Transverse colon (tissue), 4 donors: ENCODE data around the gene ARHGAP8.

Experiments used
- POLR2A ChIP-seq: fragments of 450-650 bp; IDR thresholded peaks from one replicate; pipeline ENCODE4 v1.6.1; 2016; ENCODE audit warnings: antibody characterized with exemption, mild to moderate bottlenecking, moderate library complexity
- POLR2AphosphoS5 ChIP-seq, 3 donors: sonication (generic); formaldehyde crosslinking; IDR thresholded peaks; one replicate each; pipeline ENCODE4 v1.6.1; 2016; ENCODE audit warnings: antibody characterized with exemption in 3 of 3
- TF ChIP-seq, protein P1 (sequence below), 5 experiments: fragments of 200-600 bp in 3 of 5; fragments of 450-650 bp in 2 of 5; sonication (generic) in 3 of 5; IDR thresholded peaks; 1 replicate in 2 of 5; 2 replicates in 3 of 5; pipeline ENCODE4 v1.5.1; 2016 to 2017; ENCODE audit warnings: antibody characterized with exemption in 5 of 5, inconsistent platforms in 3 of 5, mild to moderate bottlenecking in 2 of 5, moderate library complexity in 1 of 5

DNA sequence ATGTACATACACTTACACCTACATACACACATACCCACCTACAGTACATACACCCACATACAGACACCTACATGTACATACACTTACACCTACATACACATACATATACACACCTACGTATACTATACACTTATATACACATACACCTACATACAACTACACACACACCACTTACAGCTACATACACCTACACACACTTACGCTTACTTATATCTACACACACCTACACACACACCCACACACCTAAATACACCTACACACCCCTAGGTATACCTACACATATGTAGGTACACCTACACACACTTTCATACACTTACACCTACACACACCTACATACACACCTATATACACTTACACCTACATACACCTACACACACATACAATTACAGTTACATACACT lies 61.0 kb downstream of the ARHGAP8 start:
- TF ChIP-seq, protein P1, sequence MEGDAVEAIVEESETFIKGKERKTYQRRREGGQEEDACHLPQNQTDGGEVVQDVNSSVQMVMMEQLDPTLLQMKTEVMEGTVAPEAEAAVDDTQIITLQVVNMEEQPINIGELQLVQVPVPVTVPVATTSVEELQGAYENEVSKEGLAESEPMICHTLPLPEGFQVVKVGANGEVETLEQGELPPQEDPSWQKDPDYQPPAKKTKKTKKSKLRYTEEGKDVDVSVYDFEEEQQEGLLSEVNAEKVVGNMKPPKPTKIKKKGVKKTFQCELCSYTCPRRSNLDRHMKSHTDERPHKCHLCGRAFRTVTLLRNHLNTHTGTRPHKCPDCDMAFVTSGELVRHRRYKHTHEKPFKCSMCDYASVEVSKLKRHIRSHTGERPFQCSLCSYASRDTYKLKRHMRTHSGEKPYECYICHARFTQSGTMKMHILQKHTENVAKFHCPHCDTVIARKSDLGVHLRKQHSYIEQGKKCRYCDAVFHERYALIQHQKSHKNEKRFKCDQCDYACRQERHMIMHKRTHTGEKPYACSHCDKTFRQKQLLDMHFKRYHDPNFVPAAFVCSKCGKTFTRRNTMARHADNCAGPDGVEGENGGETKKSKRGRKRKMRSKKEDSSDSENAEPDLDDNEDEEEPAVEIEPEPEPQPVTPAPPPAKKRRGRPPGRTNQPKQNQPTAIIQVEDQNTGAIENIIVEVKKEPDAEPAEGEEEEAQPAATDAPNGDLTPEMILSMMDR (IDR thresholded peaks at IDR 0.05): no peak
- no peak for TF ChIP-seq POLR2A
- no peak for TF ChIP-seq POLR2AphosphoS5 (IDR thresholded peaks at IDR 0.05)
